ENCODE results near the gene CASP5. TPM values are rescaled to one million over a fixed set of nuclear protein-coding genes. Genes with fewer than 3 reads are reported as not detected.
A peak's percentile ranks its signal among the peaks of the same experiment; 100 is the strongest.
"Not testable (repeated sequence)": the region's sequence is repeated elsewhere in the genome, so short reads cannot be mapped to it uniquely, and the experiment has no call there.

The CASP5 gene
- total RNA-seq, 2 experiments from 2014 or later, result not detected

- peaks cover 0 to 4% of the 10 kb centered on the region in 2 experiments for H3K9me3 ChIP-seq (ENCODE audit: control insufficient read depth in 1 of 2, insufficient read depth in 1 of 2, low read length in 2 of 2)
- H3K27me3 ChIP-seq (ENCODE audit: control insufficient read depth in 1 of 2, insufficient read depth in 2 of 2, low read length in 2 of 2), result no peaks in the 10 kb centered on the region
- H3K27ac ChIP-seq (ENCODE audit: low read depth in 1 of 2, low read length in 2 of 2), result no peak overlapping the region
- H3K36me3 ChIP-seq (ENCODE audit: insufficient read depth, low read length), result peaks cover 18% of the 10 kb centered on the region
- ChIA-PET CTCF (no interaction called here), POLR2A (no interaction called here)
- Mint-ChIP-seq H3K9me3 (no peaks in the 10 kb centered on the region), H3K27ac (no peak overlapping the region), H3K4me1 (ENCODE audit: low read depth) (peaks cover 62% of the 10 kb centered on the region), H3K4me3 (no peak overlapping the region), H3K36me3 (ENCODE audit: low read depth) (peaks cover 76% of the 10 kb centered on the region), H3K27me3 (no peaks in the 10 kb centered on the region)
- ATAC-seq (ENCODE audit: poor library complexity), result no peak
- DNase-seq, result no peak
- intact Hi-C loops (cut with DNase I, micrococcal nuclease), result no loop called here
- peaks cover 8% of the 10 kb centered on the region for H3K4me1 ChIP-seq (ENCODE audit: insufficient read depth, low read length)
- no peak for TF ChIP-seq CTCF (IDR thresholded peaks at IDR 0.05)
- no peak overlapping the region for H3K4me3 ChIP-seq (ENCODE audit: low read length)
Measured at GRCh38 chr11:105040703-105041102, 17.7 kb upstream of the CASP5 start.

- H3K4me1 ChIP-seq (ENCODE audit: insufficient read depth, low read length), result peaks cover 16% of the 10 kb centered on the region
- POLR2A ChIA-PET, result interaction anchor here (0.7 to 1.3 kb wide), 5 partner anchors 9 to 334 kb away, joined by 3 to 9 read pairs (median 3); partner anchors contain the start of gene CARD16
- intact Hi-C loops (cut with DNase I, micrococcal nuclease), result loop anchor here (5.0 to 10.0 kb wide), 3 partner anchors 70 to 333 kb away; partner anchors contain the start of gene CASP4 (in 1 of the 2)
- Mint-ChIP-seq H3K27ac (peak within 1 kb of the TSS; percentile 88), H3K27me3 (no peaks in the 10 kb centered on the region), H3K4me3 (peak within 1 kb of the TSS; percentile 94), H3K36me3 (ENCODE audit: low read depth) (peaks cover 73% of the 10 kb centered on the region), H3K9me3 (no peaks in the 10 kb centered on the region), H3K4me1 (ENCODE audit: low read depth) (peaks cover 50% of the 10 kb centered on the region)
- no peak for TF ChIP-seq CTCF (IDR thresholded peaks at IDR 0.05)
- H3K4me3 ChIP-seq (ENCODE audit: low read length), result peak within 1 kb of the TSS; percentile 66
- no peaks in the 10 kb centered on the region for H3K27me3 ChIP-seq (ENCODE audit: control insufficient read depth in 1 of 2, insufficient read depth in 2 of 2, low read length in 2 of 2)
- DNase-seq (peak in 8 of 14 experiments; percentile 12 to 70 (median 32)), ATAC-seq (ENCODE audit: poor library complexity) (peak; percentile 77)
- CTCF ChIA-PET, result interaction anchor here (0.6 kb wide), 1 partner anchor 29 kb away, joined by 4 read pairs; no protein-coding TSS in a partner anchor
- H3K9me3 ChIP-seq (ENCODE audit: control insufficient read depth in 1 of 2, insufficient read depth in 1 of 2, low read length in 2 of 2), result peaks cover 0 to 4% of the 10 kb centered on the region in 2 experiments
- H3K27ac ChIP-seq (ENCODE audit: low read depth in 1 of 2, low read length in 2 of 2), result peak within 1 kb of the TSS; percentile 26 to 76
- peaks cover 18% of the 10 kb centered on the region for H3K36me3 ChIP-seq (ENCODE audit: insufficient read depth, low read length)
Measured at GRCh38 chr11:105034813-105035620, 12.0 kb upstream of the CASP5 start, which contains the start of gene CASP1. Gene CASP1, minus strand, starts transcription at chr11:105035144. Its CDS starts 31 bp downstream, at chr11:105035113.

- Mint-ChIP-seq H3K36me3 (ENCODE audit: low read depth) (peaks cover 74% of the 10 kb centered on the region), H3K4me1 (ENCODE audit: low read depth) (peaks cover 53% of the 10 kb centered on the region), H3K4me3 (peak overlapping the region; percentile 94), H3K27ac (peak overlapping the region; percentile 88)
- H3K4me1 ChIP-seq (ENCODE audit: insufficient read depth, low read length), result peaks cover 19% of the 10 kb centered on the region
- not testable (repeated sequence) for DNase-seq; H3K9me3 Mint-ChIP-seq; H3K9me3 ChIP-seq (ENCODE audit: control insufficient read depth in 1 of 2, insufficient read depth in 1 of 2, low read length in 2 of 2); H3K27me3 Mint-ChIP-seq; H3K27me3 ChIP-seq (ENCODE audit: control insufficient read depth in 1 of 2, insufficient read depth in 2 of 2, low read length in 2 of 2)
- H3K27ac ChIP-seq (ENCODE audit: low read depth in 1 of 2, low read length in 2 of 2), result peak overlapping the region; percentile 26 to 76
- peaks cover 23% of the 10 kb centered on the region for H3K36me3 ChIP-seq (ENCODE audit: insufficient read depth, low read length)
- POLR2A ChIA-PET, result interaction anchor here (0.6 to 1.3 kb wide), 3 partner anchors 9 to 329 kb away, joined by 3 to 9 read pairs (median 4); no protein-coding TSS in a partner anchor
- ATAC-seq (ENCODE audit: poor library complexity), result peak; percentile 15
- CTCF ChIA-PET, result interaction anchor here (0.9 kb wide), 1 partner anchor 9 kb away, joined by 3 read pairs; no protein-coding TSS in a partner anchor
- H3K4me3 ChIP-seq (ENCODE audit: low read length), result peak overlapping the region; percentile 66
- intact Hi-C loops (cut with DNase I, micrococcal nuclease), result loop anchor here in 1 of 2 experiments (10.0 kb wide), 1 partner anchor 70 kb away; the partner anchor contains the start of gene CASP4
Measured at GRCh38 chr11:105034388-105034787, 11.4 kb upstream of the CASP5 start.

All from CD4-positive, alpha-beta T cell (primary cell).